SK-N-SH treated with all-trans-retinoic acid at 6 μM for 48 hours (cell line): ENCODE measurements around the gene OTOG.

Experiments
- ATAC-seq: fragments of 200-7000 bp; cut with Tn5 transposase; 3 replicates; pipeline ENCODE4 v1.9.1; 2020; ENCODE audit warnings: mild to moderate bottlenecking, moderate library complexity
- ARNTL ChIP-seq: fragments of 450-650 bp; formaldehyde crosslinking; IDR thresholded peaks from 2 replicates; pipeline ENCODE4 v1.5.0; 2020; ENCODE audit warnings: low read depth, mild to moderate bottlenecking, moderate library complexity, borderline replicate concordance
- BACH2 ChIP-seq: fragments of 250-450 bp; sonication (Bioruptor Pico); IDR thresholded peaks from 2 replicates; pipeline ENCODE4 v1.9.0; 2021; ENCODE audit warnings: mild to moderate bottlenecking, borderline replicate concordance
- CSDC2 ChIP-seq: fragments of 250-450 bp; sonication (Bioruptor Pico); IDR thresholded peaks from 2 replicates; pipeline ENCODE4 v1.5.0; 2020; ENCODE audit warnings: mild to moderate bottlenecking, moderate library complexity
- ISL1 ChIP-seq: fragments of 250-450 bp; sonication (Bioruptor Pico); IDR thresholded peaks from 2 replicates; pipeline ENCODE4 v2.1.2; 2022; ENCODE audit warnings: mild to moderate bottlenecking, moderate library complexity
- OSR1 ChIP-seq: fragments of 250-450 bp; sonication (Bioruptor Pico); IDR thresholded peaks from 2 replicates; pipeline ENCODE4 v1.8.0; 2022; ENCODE audit warnings: moderate library complexity, mild to moderate bottlenecking, inconsistent platforms
- PATZ1 ChIP-seq: fragments of 250-450 bp; sonication (Bioruptor Pico); IDR thresholded peaks from 2 replicates; pipeline ENCODE4 v1.8.0; 2020; ENCODE audit warnings: mild to moderate bottlenecking, moderate library complexity, borderline replicate concordance
- POU6F1 ChIP-seq: fragments of 250-450 bp; sonication (Bioruptor Pico); IDR thresholded peaks from 2 replicates; pipeline ENCODE4 v1.8.0; 2021; ENCODE audit warnings: low read depth, mild to moderate bottlenecking, moderate library complexity, borderline replicate concordance
- PPARA ChIP-seq: fragments of 250-450 bp; sonication (Bioruptor Pico); IDR thresholded peaks from 2 replicates; pipeline ENCODE4 v1.5.0; 2020; ENCODE audit warnings: mild to moderate bottlenecking, borderline replicate concordance
- RARB ChIP-seq: fragments of 250-450 bp; sonication (Bioruptor Pico); IDR thresholded peaks from 2 replicates; pipeline ENCODE4 v1.8.0; 2021; ENCODE audit warnings: mild to moderate bottlenecking, moderate library complexity
- SNAI2 ChIP-seq: fragments of 250-450 bp; sonication (Bioruptor Pico); IDR thresholded peaks from 2 replicates; pipeline ENCODE4 v1.5.0; 2020; ENCODE audit warnings: mild to moderate bottlenecking, moderate library complexity
- TCF4 ChIP-seq: fragments of 250-450 bp; sonication (Bioruptor Pico); IDR thresholded peaks from 2 replicates; pipeline ENCODE4 v1.8.0; 2021; ENCODE audit warnings: mild to moderate bottlenecking, moderate library complexity, borderline replicate concordance
- TOX ChIP-seq: fragments of 250-450 bp; sonication (Bioruptor Pico); IDR thresholded peaks from 2 replicates; pipeline ENCODE4 v1.8.0; 2021; ENCODE audit warnings: mild to moderate bottlenecking, moderate library complexity, borderline replicate concordance
- ZFP3 ChIP-seq: fragments of 250-450 bp; sonication (Bioruptor Pico); IDR thresholded peaks from 2 replicates; pipeline ENCODE4 v1.5.0; 2020; ENCODE audit warnings: mild to moderate bottlenecking, moderate library complexity
- ZFP30 ChIP-seq: fragments of 450-650 bp; formaldehyde crosslinking; IDR thresholded peaks from 2 replicates; pipeline ENCODE4 v1.5.0; 2022; ENCODE audit warnings: mild to moderate bottlenecking, moderate library complexity
- ZNF565 ChIP-seq: fragments of 450-650 bp; formaldehyde crosslinking; conservative IDR thresholded peaks from 2 replicates; pipeline ENCODE4 v1.5.0; 2020; ENCODE audit warnings: low read depth, mild to moderate bottlenecking, moderate library complexity
- ZNF70 ChIP-seq: fragments of 450-650 bp; formaldehyde crosslinking; IDR thresholded peaks from 2 replicates; pipeline ENCODE4 v1.5.0; 2020; ENCODE audit warnings: mild to moderate bottlenecking, moderate library complexity
- ZNF8 ChIP-seq: fragments of 450-650 bp; formaldehyde crosslinking; IDR thresholded peaks from 2 replicates; pipeline ENCODE4 v1.5.0; 2020; ENCODE audit warnings: mild to moderate bottlenecking, moderate library complexity
- TF ChIP-seq, protein P1 (sequence below): fragments of 250-450 bp; sonication (Bioruptor Pico); IDR thresholded peaks from 2 replicates; pipeline ENCODE4 v1.5.1; 2021; ENCODE audit warnings: mild to moderate bottlenecking, moderate library complexity
- TF ChIP-seq, protein P2 (sequence below): fragments of 250-450 bp; sonication (Bioruptor Pico); IDR thresholded peaks from 2 replicates; pipeline ENCODE4 v1.5.0; 2020; ENCODE audit warnings: mild to moderate bottlenecking, moderate library complexity
- TF ChIP-seq, protein P3 (sequence below): fragments of 250-450 bp; sonication (Bioruptor Pico); IDR thresholded peaks from 2 replicates; pipeline ENCODE4 v1.5.1; 2020; ENCODE audit warnings: low read depth, mild to moderate bottlenecking, moderate library complexity

Gene OTOG

GRCh38 chr11:17506314-17506713 lies 40.7 kb upstream of the OTOG start:
- TF ChIP-seq, protein P1, sequence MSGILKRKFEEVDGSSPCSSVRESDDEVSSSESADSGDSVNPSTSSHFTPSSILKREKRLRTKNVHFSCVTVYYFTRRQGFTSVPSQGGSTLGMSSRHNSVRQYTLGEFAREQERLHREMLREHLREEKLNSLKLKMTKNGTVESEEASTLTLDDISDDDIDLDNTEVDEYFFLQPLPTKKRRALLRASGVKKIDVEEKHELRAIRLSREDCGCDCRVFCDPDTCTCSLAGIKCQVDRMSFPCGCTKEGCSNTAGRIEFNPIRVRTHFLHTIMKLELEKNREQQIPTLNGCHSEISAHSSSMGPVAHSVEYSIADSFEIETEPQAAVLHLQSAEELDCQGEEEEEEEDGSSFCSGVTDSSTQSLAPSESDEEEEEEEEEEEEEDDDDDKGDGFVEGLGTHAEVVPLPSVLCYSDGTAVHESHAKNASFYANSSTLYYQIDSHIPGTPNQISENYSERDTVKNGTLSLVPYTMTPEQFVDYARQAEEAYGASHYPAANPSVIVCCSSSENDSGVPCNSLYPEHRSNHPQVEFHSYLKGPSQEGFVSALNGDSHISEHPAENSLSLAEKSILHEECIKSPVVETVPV = no peak
- TF ChIP-seq PATZ1 = no peak
- no peak for TF ChIP-seq ZNF70 (CRISPR knock-in tag)
- no peak for TF ChIP-seq ZFP30 (CRISPR knock-in tag)
- TF ChIP-seq ZNF8 (CRISPR knock-in tag) = no peak
- TF ChIP-seq BACH2 (CRISPR knock-in tag) = no peak
- TF ChIP-seq CSDC2 (CRISPR knock-in tag) = no peak
- no peak for TF ChIP-seq RARB (CRISPR knock-in tag)
- no peak for TF ChIP-seq TOX (CRISPR knock-in tag)
- no peak for TF ChIP-seq ZFP3 (CRISPR knock-in tag)
- no peak for TF ChIP-seq ZNF565 (CRISPR knock-in tag)
- no peak for TF ChIP-seq PPARA (CRISPR knock-in tag)
- TF ChIP-seq, protein P2, sequence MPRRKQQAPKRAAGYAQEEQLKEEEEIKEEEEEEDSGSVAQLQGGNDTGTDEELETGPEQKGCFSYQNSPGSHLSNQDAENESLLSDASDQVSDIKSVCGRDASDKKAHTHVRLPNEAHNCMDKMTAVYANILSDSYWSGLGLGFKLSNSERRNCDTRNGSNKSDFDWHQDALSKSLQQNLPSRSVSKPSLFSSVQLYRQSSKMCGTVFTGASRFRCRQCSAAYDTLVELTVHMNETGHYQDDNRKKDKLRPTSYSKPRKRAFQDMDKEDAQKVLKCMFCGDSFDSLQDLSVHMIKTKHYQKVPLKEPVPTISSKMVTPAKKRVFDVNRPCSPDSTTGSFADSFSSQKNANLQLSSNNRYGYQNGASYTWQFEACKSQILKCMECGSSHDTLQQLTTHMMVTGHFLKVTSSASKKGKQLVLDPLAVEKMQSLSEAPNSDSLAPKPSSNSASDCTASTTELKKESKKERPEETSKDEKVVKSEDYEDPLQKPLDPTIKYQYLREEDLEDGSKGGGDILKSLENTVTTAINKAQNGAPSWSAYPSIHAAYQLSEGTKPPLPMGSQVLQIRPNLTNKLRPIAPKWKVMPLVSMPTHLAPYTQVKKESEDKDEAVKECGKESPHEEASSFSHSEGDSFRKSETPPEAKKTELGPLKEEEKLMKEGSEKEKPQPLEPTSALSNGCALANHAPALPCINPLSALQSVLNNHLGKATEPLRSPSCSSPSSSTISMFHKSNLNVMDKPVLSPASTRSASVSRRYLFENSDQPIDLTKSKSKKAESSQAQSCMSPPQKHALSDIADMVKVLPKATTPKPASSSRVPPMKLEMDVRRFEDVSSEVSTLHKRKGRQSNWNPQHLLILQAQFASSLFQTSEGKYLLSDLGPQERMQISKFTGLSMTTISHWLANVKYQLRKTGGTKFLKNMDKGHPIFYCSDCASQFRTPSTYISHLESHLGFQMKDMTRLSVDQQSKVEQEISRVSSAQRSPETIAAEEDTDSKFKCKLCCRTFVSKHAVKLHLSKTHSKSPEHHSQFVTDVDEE = no peak
- TF ChIP-seq, protein P3, sequence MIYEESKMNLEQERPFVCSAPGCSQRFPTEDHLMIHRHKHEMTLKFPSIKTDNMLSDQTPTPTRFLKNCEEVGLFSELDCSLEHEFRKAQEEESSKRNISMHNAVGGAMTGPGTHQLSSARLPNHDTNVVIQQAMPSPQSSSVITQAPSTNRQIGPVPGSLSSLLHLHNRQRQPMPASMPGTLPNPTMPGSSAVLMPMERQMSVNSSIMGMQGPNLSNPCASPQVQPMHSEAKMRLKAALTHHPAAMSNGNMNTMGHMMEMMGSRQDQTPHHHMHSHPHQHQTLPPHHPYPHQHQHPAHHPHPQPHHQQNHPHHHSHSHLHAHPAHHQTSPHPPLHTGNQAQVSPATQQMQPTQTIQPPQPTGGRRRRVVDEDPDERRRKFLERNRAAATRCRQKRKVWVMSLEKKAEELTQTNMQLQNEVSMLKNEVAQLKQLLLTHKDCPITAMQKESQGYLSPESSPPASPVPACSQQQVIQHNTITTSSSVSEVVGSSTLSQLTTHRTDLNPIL (CRISPR knock-in tag) = no peak
- TF ChIP-seq OSR1 (CRISPR knock-in tag) = no peak
- no peak for ATAC-seq

- no peak for ATAC-seq
- TF ChIP-seq ZNF70 (CRISPR knock-in tag) (no peak), RARB (CRISPR knock-in tag) (no peak), POU6F1 (no peak), ARNTL (CRISPR knock-in tag) (no peak), SNAI2 (CRISPR knock-in tag) (no peak), TCF4 (no peak), ZNF8 (CRISPR knock-in tag) (no peak), BACH2 (CRISPR knock-in tag) (no peak), ZFP30 (CRISPR knock-in tag) (no peak), ISL1 (CRISPR knock-in tag) (no peak), ZNF565 (CRISPR knock-in tag) (no peak)
- TF ChIP-seq, protein P2 = no peak
These were observed 40.1 kb upstream of the OTOG start for GRCh38 chr11:17506942-17507341.
